K562 (cell line): Measurements from ENCODE around the gene KL. TPM values are rescaled to one million over a fixed set of nuclear protein-coding genes. Genes with fewer than 3 reads are reported as not detected.

Experiments used
- ATAC-seq: fragments of 200-7000 bp; cut with Tn5 transposase; 3 replicates; pipeline ENCODE4 v1.9.1; 2020; ENCODE audit warnings: moderate library complexity
- BruUV-seq: library from RNA; stranded (reverse); fragments of 400-500 nt; replicated peaks from 2 replicates; lab custom pipeline; 2021; lab: Mats Ljungman, UMichigan
- CTCF ChIA-PET: fragments of 300-600 bp; formaldehyde crosslinking; extraction: SDS; loops from one replicate; lab custom pipeline; 2021; ENCODE audit warnings: low intra/inter-chr PET ratio; lab: Yijun Ruan, JAX
- POLR2A ChIA-PET: fragments of 300-600, 350-650 bp; sonication (Branson Sonifier 250); formaldehyde crosslinking; extraction: SDS; loops from one replicate; lab custom pipeline; 2021; ENCODE audit warnings: antibody characterized with exemption, inconsistent platforms; lab: Yijun Ruan, JAX
- DNase-seq, 4 experiments: peaks; one replicate each; pipeline versions ENCODE4 v3.0.0 to v3.0.0-alpha.2; 2011 to 2018; ENCODE audit warnings: low spot score in 3 of 4, mixed read lengths in 3 of 4; ENCODE audit errors: extremely low read depth in 1 of 4
- FAIRE-seq: peaks from 2 replicates; lab custom pipeline; 2011; peaks lifted over from hg19 to GRCh38; lab: Jason Lieb, UNC
- H2AFZ ChIP-seq: 2 replicates; pipeline ENCODE4 v1.6.0; 2011; ENCODE audit warnings: low read depth, low read length, control low read depth, inconsistent platforms
- H3K27ac ChIP-seq: fragments of 200-600 bp; 3 replicates; pipeline ENCODE4 v1.8.0; 2011; ENCODE audit warnings: low read depth, mild to moderate bottlenecking, control low read depth, inconsistent platforms, low read length, moderate library complexity, mixed read lengths; ENCODE audit errors: extremely low read depth
- H3K27me3 ChIP-seq, 2 experiments: fragments of 300-600 bp in 1 of 2; 2 replicates in 1 of 2; 3 replicates in 1 of 2; pipeline versions ENCODE4 v1.6.0 to v1.8.0; 2011; ENCODE audit warnings: inconsistent platforms in 2 of 2, low read length in 2 of 2, mild to moderate bottlenecking in 1 of 2, mixed read lengths in 1 of 2, moderate library complexity in 1 of 2; ENCODE audit not compliant: control insufficient read depth in 2 of 2, insufficient read depth in 2 of 2
- H3K36me3 ChIP-seq: fragments of 300-600 bp; 3 replicates; pipeline ENCODE4 v1.8.0; 2011; ENCODE audit warnings: mild to moderate bottlenecking, low read length, inconsistent platforms; ENCODE audit not compliant: control insufficient read depth, insufficient read depth
- H3K4me1 ChIP-seq, 2 experiments: fragments of 200-600 bp in 1 of 2; replicated peaks in 1 of 2; 2 replicates in 1 of 2; 3 replicates in 1 of 2; pipeline versions ENCODE4 v1.5.1 to v1.8.0; 2011; ENCODE audit warnings: inconsistent platforms in 2 of 2, low read length in 2 of 2, mild to moderate bottlenecking in 1 of 2, mixed read lengths in 1 of 2, moderate library complexity in 1 of 2; ENCODE audit not compliant: control insufficient read depth in 2 of 2, insufficient read depth in 2 of 2
- H3K4me2 ChIP-seq: 2 replicates; pipeline ENCODE4 v1.6.1; 2011; ENCODE audit warnings: low read length, control low read depth, inconsistent platforms, mixed read lengths; ENCODE audit not compliant: insufficient read depth
- H3K4me3 ChIP-seq: fragments of 200-600 bp; sonication (generic), shearing (Covaris generic); 2 replicates; pipeline ENCODE4 v1.5.1; 2016; ENCODE audit warnings: control low read depth, inconsistent platforms
- H3K79me2 ChIP-seq: fragments of 200-600 bp; 3 replicates; pipeline ENCODE4 v1.8.0; 2011; ENCODE audit warnings: low read length, inconsistent platforms; ENCODE audit not compliant: control insufficient read depth, insufficient read depth
- H3K9ac ChIP-seq, 2 experiments: 2 replicates each; pipeline versions ENCODE4 v1.6.0 to v1.6.1; 2011; ENCODE audit warnings: low read depth in 2 of 2, low read length in 2 of 2, control low read depth in 1 of 2, inconsistent platforms in 1 of 2, mild to moderate bottlenecking in 1 of 2, mixed read lengths in 1 of 2; ENCODE audit not compliant: insufficient read depth in 1 of 2
- H3K9me1 ChIP-seq: one replicate; pipeline ENCODE4 v1.6.0; 2011; ENCODE audit warnings: inconsistent platforms, mild to moderate bottlenecking, low read length, moderate library complexity; ENCODE audit not compliant: control insufficient read depth, insufficient read depth
- H3K9me3 ChIP-seq: replicated peaks from 2 replicates; pipeline ENCODE4 v1.5.1; 2011; ENCODE audit warnings: low read depth, low read length, inconsistent platforms; ENCODE audit not compliant: control insufficient read depth, insufficient read depth
- H4K20me1 ChIP-seq: replicated peaks from 2 replicates; pipeline ENCODE4 v1.6.1; 2011; ENCODE audit warnings: low read length, inconsistent platforms, mixed read lengths; ENCODE audit not compliant: control insufficient read depth, insufficient read depth
- C11orf30 ChIP-seq: fragments of 450-650 bp; IDR thresholded peaks from 2 replicates; pipeline ENCODE4 v1.6.1; 2016; ENCODE audit warnings: low read depth, mild to moderate bottlenecking
- FOXJ3 ChIP-seq: sonication (generic); formaldehyde crosslinking; IDR thresholded peaks from 2 replicates; pipeline ENCODE4 v1.4.0; 2020; ENCODE audit warnings: mild to moderate bottlenecking, missing genetic modification reagents
- FOXK1 ChIP-seq: sonication (generic); formaldehyde crosslinking; IDR thresholded peaks from 2 replicates; pipeline ENCODE4 v1.8.0; 2022; ENCODE audit warnings: missing genetic modification reagents, mild to moderate bottlenecking, borderline replicate concordance
- PPARD ChIP-seq: fragments of 250-450 bp; sonication (Bioruptor Pico); IDR thresholded peaks from 2 replicates; pipeline ENCODE4 v1.8.0; 2022; ENCODE audit warnings: inconsistent platforms, mild to moderate bottlenecking, moderate library complexity
- ZKSCAN8 ChIP-seq: fragments of 200-800 bp; sonication (Bioruptor generic); IDR thresholded peaks from 2 replicates; pipeline ENCODE4 v1.6.1; 2016; ENCODE audit warnings: missing genetic modification characterization, missing compliant biosample characterization
- ZNF232 ChIP-seq: sonication (generic); formaldehyde crosslinking; IDR thresholded peaks from 2 replicates; pipeline ENCODE4 v1.8.0; 2022; ENCODE audit warnings: mild to moderate bottlenecking, missing genetic modification reagents
- WGBS: fragments of 100-300 bp; shearing (Covaris generic); methylation state at CpG from one replicate; pipeline ENCODE4 v1.1.6; 2016; ENCODE audit warnings: low coverage, mixed read lengths; ENCODE audit not compliant: insufficient coverage; ENCODE audit errors: missing lambda C conversion rate; 5-methylcytosine and 5-hydroxymethylcytosine counted together
- in situ Hi-C: fragments of 300-500 bp; cut with MboI; formaldehyde crosslinking; loops from 4 replicates; pipeline ENCODE4 v1.15.0; 2018; ENCODE audit warnings: inconsistent platforms, mixed read lengths
- intact Hi-C: fragments of 100-400 bp; cut with micrococcal nuclease; formaldehyde crosslinking; loops from 2 replicates; pipeline ENCODE4 v1.14.2; 2022
- polyA plus RNA-seq, 8 experiments: library from polyadenylated mRNA; depleted of rRNA in 4 of 8; stranded (reverse) in 5 of 8; unstranded in 3 of 8; fragments of >200 nt; fragmentation: Nextera tagmentation in 2 of 8; fragmentation: Illumina TruSeq in 1 of 8; extraction: Ambion mirVana in 2 of 8; extraction: Trizol in 1 of 8; gene quantifications; 2 replicates each; pipeline versions ENCODE4 v1.2.1 to v1.2.3, GENCODE V29; 2011 to 2014; ENCODE audit warnings: inconsistent platforms in 1 of 8, missing spikeins in 1 of 8
- total RNA-seq, 7 experiments: library from RNA; depleted of rRNA in 6 of 7; stranded (reverse); fragments of >200 nt in 6 of 7; fragmentation: Illumina TruSeq in 2 of 7; extraction: Trizol in 2 of 7; gene quantifications; 2 replicates each; pipeline versions ENCODE4 v1.2.1 to v1.2.3, GENCODE V29; 2011 to 2021; ENCODE audit warnings: low replicate concordance in 1 of 7
- TF ChIP-seq, protein P1 (sequence below): sonication (generic); formaldehyde crosslinking; IDR thresholded peaks from 2 replicates; pipeline ENCODE4 v1.8.0; 2023; ENCODE audit warnings: mild to moderate bottlenecking, missing genetic modification reagents
- TF ChIP-seq, protein P2 (sequence below): fragments of 450-650 bp; IDR thresholded peaks from 2 replicates; pipeline ENCODE4 v1.6.1; 2016; ENCODE audit warnings: antibody characterized with exemption
- TF ChIP-seq, protein P3 (sequence below): sonication (generic); formaldehyde crosslinking; IDR thresholded peaks from 2 replicates; pipeline ENCODE4 v1.9.0; 2022; ENCODE audit warnings: mild to moderate bottlenecking, missing genetic modification reagents
- TF ChIP-seq, protein P4 (sequence below), 3 experiments: fragments of 200-800 bp in 1 of 3; sonication (Bioruptor generic) in 1 of 3; sonication (generic) in 1 of 3; formaldehyde crosslinking in 1 of 3; IDR thresholded peaks; 2 replicates each; pipeline versions ENCODE4 v1.6.1 to v1.8.0; 2016 to 2022; ENCODE audit warnings: mild to moderate bottlenecking in 2 of 3, missing compliant biosample characterization in 2 of 3, missing genetic modification characterization in 2 of 3, missing genetic modification reagents in 1 of 3
- TF ChIP-seq, protein P5 (sequence below): sonication (generic); formaldehyde crosslinking; IDR thresholded peaks from 2 replicates; pipeline ENCODE4 v1.8.0; 2022; ENCODE audit warnings: missing genetic modification reagents, mild to moderate bottlenecking, moderate library complexity, borderline replicate concordance

The KL gene
- total and polyA plus RNA-seq, 9 of the 15 experiments (the other 6 are each of a cell fraction or from before 2014, with no cell fraction given), result not detected

DNA sequence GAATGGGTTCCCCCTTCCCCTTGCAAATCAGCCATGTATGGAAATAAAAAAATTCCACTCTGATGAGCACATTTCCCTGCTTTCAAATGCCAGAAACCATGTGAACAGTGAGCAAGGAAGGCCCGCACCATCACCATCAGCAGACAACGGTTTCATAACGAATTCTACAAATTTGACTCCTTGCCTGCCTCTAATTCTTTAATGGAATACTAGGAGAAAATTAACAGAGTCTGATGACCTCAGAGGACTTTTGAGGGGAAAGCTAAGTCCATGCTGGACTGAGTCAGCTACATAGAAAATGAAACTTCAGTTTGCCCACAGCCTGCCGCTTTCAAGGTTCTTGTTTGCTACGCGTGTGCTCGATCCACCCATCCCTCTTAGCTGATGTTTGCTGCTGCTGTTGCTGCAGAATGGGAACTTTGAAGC is 46.7 kb upstream of the KL start:
- Histone ChIP-seq H3K4me3 (no peak overlapping the region), H3K4me1 (no peaks in the 10 kb centered on the region), H3K27ac (no peak overlapping the region), H3K4me2 (no peak overlapping the region), H3K79me2 (no peaks in the 10 kb centered on the region), H4K20me1 (no peaks in the 10 kb centered on the region), H3K9ac (no peak overlapping the region), H3K9me1 (no peaks in the 10 kb centered on the region), H3K27me3 (no peaks in the 10 kb centered on the region), H2AFZ (no peak overlapping the region), H3K9me3 (no peaks in the 10 kb centered on the region), H3K36me3 (no peaks in the 10 kb centered on the region)
- under 1% methylated on average over 7 of the region's 7 CpGs for WGBS
- in situ Hi-C loops (no loop called here), intact Hi-C loops (no loop called here)
- no peak for ATAC-seq
- BruUV-seq, result no TSS peak
- DNase-seq, result no peak
- CTCF ChIA-PET, result no interaction called here
- POLR2A ChIA-PET, result interaction anchor here (0.7 kb wide), 1 partner anchor 476 kb away, joined by 3 read pairs; no protein-coding TSS in a partner anchor
- FAIRE-seq, result no peak
- TF ChIP-seq C11orf30 (no peak), FOXJ3 (CRISPR knock-in tag) (no peak), ZNF232 (CRISPR knock-in tag) (no peak), FOXK1 (CRISPR knock-in tag) (no peak), ZKSCAN8 (CRISPR knock-in tag) (no peak), PPARD (no peak)
- TF ChIP-seq, protein P1, sequence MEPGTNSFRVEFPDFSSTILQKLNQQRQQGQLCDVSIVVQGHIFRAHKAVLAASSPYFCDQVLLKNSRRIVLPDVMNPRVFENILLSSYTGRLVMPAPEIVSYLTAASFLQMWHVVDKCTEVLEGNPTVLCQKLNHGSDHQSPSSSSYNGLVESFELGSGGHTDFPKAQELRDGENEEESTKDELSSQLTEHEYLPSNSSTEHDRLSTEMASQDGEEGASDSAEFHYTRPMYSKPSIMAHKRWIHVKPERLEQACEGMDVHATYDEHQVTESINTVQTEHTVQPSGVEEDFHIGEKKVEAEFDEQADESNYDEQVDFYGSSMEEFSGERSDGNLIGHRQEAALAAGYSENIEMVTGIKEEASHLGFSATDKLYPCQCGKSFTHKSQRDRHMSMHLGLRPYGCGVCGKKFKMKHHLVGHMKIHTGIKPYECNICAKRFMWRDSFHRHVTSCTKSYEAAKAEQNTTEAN (CRISPR knock-in tag), result no peak
- TF ChIP-seq, protein P2, sequence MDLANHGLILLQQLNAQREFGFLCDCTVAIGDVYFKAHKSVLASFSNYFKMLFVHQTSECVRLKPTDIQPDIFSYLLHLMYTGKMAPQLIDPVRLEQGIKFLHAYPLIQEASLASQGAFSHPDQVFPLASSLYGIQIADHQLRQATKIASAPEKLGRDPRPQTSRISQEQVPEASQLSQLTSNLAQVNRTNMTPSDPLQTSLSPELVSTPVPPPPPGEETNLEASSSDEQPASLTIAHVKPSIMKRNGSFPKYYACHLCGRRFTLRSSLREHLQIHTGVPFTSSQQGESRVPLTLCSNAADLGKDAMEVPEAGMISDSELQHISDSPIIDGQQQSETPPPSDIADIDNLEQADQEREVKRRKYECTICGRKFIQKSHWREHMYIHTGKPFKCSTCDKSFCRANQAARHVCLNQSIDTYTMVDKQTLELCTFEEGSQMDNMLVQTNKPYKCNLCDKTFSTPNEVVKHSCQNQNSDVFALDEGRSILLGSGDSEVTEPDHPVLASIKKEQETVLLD, result no peak
- TF ChIP-seq, protein P3, sequence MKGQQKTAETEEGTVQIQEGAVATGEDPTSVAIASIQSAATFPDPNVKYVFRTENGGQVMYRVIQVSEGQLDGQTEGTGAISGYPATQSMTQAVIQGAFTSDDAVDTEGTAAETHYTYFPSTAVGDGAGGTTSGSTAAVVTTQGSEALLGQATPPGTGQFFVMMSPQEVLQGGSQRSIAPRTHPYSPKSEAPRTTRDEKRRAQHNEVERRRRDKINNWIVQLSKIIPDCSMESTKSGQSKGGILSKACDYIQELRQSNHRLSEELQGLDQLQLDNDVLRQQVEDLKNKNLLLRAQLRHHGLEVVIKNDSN (CRISPR knock-in tag), result no peak
- TF ChIP-seq, protein P4, sequence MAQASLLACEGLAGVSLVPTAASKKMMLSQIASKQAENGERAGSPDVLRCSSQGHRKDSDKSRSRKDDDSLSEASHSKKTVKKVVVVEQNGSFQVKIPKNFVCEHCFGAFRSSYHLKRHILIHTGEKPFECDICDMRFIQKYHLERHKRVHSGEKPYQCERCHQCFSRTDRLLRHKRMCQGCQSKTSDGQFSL (CRISPR knock-in tag; IDR thresholded peaks at IDR 0.05), result no peak
- TF ChIP-seq, protein P4 (tag; IDR thresholded peaks at IDR 0.05), result no peak
- TF ChIP-seq, protein P5, sequence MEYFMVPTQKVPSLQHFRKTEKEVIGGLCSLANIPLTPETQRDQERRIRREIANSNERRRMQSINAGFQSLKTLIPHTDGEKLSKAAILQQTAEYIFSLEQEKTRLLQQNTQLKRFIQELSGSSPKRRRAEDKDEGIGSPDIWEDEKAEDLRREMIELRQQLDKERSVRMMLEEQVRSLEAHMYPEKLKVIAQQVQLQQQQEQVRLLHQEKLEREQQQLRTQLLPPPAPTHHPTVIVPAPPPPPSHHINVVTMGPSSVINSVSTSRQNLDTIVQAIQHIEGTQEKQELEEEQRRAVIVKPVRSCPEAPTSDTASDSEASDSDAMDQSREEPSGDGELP (CRISPR knock-in tag), result no peak
